Suprapubic skin (tissue), 4 donors: ENCODE measurements around the gene ZNF281. TPM values are rescaled to one million over a fixed set of nuclear protein-coding genes. Genes with fewer than 3 reads are reported as not detected.

Experiments used
- DNase-seq, 2 donors: peaks; one replicate each; pipeline ENCODE4 v3.0.0-alpha.2; 2019; ENCODE audit warnings: low spot score in 2 of 2
- H3K27ac ChIP-seq: fragments of 200-600 bp; sonication (generic); one replicate; pipeline ENCODE4 v1.5.1; 2019
- H3K27me3 ChIP-seq: fragments of 200-600 bp; sonication (generic); one replicate; pipeline ENCODE4 v1.5.1; 2019
- H3K36me3 ChIP-seq: fragments of 200-600 bp; sonication (generic); one replicate; pipeline ENCODE4 v1.5.1; 2019
- H3K4me1 ChIP-seq: fragments of 200-600 bp; sonication (generic); one replicate; pipeline ENCODE4 v1.5.1; 2019
- H3K4me3 ChIP-seq: fragments of 200-600 bp; sonication (generic); one replicate; pipeline ENCODE4 v1.5.1; 2019; ENCODE audit warnings: mild to moderate bottlenecking
- H3K9me3 ChIP-seq: fragments of 200-600 bp; sonication (generic); one replicate; pipeline ENCODE4 v1.5.1; 2019
- EP300 ChIP-seq: sonication (generic); formaldehyde crosslinking; IDR thresholded peaks from one replicate; pipeline ENCODE4 v1.6.1; 2017; ENCODE audit warnings: antibody characterized with exemption
- POLR2A ChIP-seq, 2 donors: fragments of 450-650 bp; IDR thresholded peaks; one replicate each; pipeline ENCODE4 v1.6.1; 2017; ENCODE audit warnings: antibody characterized with exemption in 2 of 2, mild to moderate bottlenecking in 2 of 2, moderate library complexity in 2 of 2
- POLR2AphosphoS5 ChIP-seq, 3 donors: sonication (generic); formaldehyde crosslinking; IDR thresholded peaks; one replicate each; pipeline ENCODE4 v1.6.1; 2017; ENCODE audit warnings: antibody characterized with exemption in 3 of 3
- WGBS: methylation state at CpG from one replicate; pipeline ENCODE4 v1.1.5; 2018; 5-methylcytosine and 5-hydroxymethylcytosine counted together
- total RNA-seq, 4 donors: library from RNA; depleted of rRNA; stranded (reverse); fragments of >200 nt; gene quantifications; one replicate each; pipeline ENCODE4 v1.1.0, GENCODE V29; 2016
- TF ChIP-seq, protein P1 (sequence below), 2 donors: fragments of 200-600 bp in 1 of 2; fragments of 450-650 bp in 1 of 2; sonication (generic) in 1 of 2; IDR thresholded peaks; one replicate each; pipeline ENCODE4 v1.5.1; 2016 to 2019; ENCODE audit warnings: antibody characterized with exemption in 2 of 2, mild to moderate bottlenecking in 1 of 2, moderate library complexity in 1 of 2

Gene ZNF281
- total RNA-seq, 4 donors from 2014 or later, result 4.5 to 9.4 (median 8.2) TPM

DNA sequence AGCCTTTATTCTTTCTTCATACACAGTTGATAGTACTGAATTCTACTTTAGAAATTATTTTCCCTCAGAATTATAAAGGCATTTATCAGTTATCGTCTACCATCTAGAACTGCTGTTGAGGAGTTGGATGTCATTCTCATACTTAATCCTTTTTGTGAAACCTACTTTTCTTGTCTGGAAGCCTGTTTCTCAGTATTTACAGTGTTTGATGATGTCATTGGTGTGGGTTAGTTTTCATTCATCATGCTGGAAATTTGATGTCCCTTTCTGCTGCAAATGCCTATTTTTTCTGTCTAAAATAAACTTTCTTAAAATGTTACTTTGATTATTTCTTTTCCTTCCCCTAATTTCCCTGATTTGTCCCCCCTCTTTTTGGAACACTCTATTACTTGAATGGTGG, 22.8 kb upstream of the ZNF281 start:
- peaks cover 5% of the 10 kb centered on the region for H3K4me1 ChIP-seq
- 85% methylated on average over 1 of the region's 1 CpG for WGBS
- no peaks in the 10 kb centered on the region for H3K9me3 ChIP-seq
- no peak overlapping the region for H3K4me3 ChIP-seq
- no peaks in the 10 kb centered on the region for H3K27me3 ChIP-seq
- H3K36me3 ChIP-seq, result no peaks in the 10 kb centered on the region
- TF ChIP-seq POLR2AphosphoS5 (IDR thresholded peaks at IDR 0.05) (no peak), EP300 (no peak), POLR2A (IDR thresholded peaks at IDR 0.05) (no peak)
- TF ChIP-seq, protein P1, sequence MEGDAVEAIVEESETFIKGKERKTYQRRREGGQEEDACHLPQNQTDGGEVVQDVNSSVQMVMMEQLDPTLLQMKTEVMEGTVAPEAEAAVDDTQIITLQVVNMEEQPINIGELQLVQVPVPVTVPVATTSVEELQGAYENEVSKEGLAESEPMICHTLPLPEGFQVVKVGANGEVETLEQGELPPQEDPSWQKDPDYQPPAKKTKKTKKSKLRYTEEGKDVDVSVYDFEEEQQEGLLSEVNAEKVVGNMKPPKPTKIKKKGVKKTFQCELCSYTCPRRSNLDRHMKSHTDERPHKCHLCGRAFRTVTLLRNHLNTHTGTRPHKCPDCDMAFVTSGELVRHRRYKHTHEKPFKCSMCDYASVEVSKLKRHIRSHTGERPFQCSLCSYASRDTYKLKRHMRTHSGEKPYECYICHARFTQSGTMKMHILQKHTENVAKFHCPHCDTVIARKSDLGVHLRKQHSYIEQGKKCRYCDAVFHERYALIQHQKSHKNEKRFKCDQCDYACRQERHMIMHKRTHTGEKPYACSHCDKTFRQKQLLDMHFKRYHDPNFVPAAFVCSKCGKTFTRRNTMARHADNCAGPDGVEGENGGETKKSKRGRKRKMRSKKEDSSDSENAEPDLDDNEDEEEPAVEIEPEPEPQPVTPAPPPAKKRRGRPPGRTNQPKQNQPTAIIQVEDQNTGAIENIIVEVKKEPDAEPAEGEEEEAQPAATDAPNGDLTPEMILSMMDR (IDR thresholded peaks at IDR 0.05), result no peak
- DNase-seq, result no peak
- H3K27ac ChIP-seq, result no peak overlapping the region

DNA sequence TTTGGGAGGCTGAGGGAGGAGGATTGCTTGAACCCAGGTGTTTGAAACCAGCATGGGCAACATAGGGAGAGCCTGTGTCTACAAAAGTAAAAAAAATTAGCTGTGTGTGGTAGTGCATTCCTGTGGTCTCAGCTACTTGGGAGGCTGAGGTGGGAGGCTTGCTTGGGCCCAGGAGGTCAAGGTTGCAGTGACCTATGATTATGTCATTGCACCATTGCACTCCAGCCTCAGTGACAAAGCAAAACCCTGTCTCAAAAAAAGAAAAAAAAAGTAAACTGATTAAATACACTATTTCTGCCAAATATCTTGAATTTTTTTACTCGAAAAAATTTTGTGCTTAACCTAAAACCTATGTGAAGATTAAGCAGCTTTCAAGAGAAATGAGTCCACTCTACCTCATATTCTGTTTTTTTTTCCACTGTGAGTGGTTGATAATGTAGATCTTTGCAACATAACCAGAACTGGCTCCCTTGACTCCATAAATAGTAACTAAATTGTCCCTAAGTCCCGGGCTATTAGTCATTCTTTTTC, 19.4 kb upstream of the ZNF281 start:
- DNase-seq, result no peak
- Histone ChIP-seq H3K27me3 (peaks cover 2% of the 10 kb centered on the region), H3K27ac (no peak overlapping the region), H3K4me3 (no peak overlapping the region), H3K36me3 (no peaks in the 10 kb centered on the region), H3K9me3 (no peaks in the 10 kb centered on the region), H3K4me1 (no peaks in the 10 kb centered on the region)
- no peak for TF ChIP-seq POLR2A (IDR thresholded peaks at IDR 0.05)
- 87% methylated on average over 2 of the region's 2 CpGs for WGBS

DNA sequence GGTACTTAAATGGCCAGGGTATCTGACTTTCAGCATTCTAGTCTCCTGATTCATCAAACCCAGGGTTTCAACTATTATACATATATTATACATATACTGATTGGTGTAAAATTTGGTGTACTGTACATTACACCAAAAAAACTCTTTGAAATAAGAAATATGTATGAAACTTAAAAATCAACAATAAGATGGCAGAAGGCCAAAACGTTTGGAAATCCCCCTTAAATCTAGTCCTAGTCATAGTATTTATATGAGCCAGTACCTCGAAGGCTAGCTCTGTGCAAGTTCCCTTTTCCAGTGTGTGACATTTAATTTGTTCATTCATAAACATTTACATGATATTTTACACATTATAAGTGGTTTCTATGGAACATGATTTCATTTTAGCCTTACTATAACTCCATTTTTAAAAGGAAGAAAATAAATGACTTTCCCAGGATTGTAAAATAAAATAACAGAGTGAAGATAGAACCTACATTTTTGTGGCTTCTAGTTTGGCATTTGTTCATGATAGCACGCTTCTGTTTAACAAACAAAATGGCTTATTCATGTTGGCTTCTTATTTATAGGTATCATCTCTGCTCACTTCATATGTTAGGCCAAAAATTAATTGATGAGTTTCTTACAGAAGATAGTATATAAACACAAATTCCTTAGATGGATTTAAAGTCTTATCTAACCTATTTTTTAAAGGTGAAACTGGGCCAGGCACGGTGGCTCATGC, 18.8 kb upstream of the ZNF281 start:
- H3K36me3 ChIP-seq, result no peaks in the 10 kb centered on the region
- no peaks in the 10 kb centered on the region for H3K4me1 ChIP-seq
- no peak for DNase-seq
- H3K27me3 ChIP-seq, result peaks cover 4% of the 10 kb centered on the region
- no peaks in the 10 kb centered on the region for H3K9me3 ChIP-seq
- no peak for TF ChIP-seq POLR2A (IDR thresholded peaks at IDR 0.05)
- TF ChIP-seq EP300, result no peak
- TF ChIP-seq POLR2AphosphoS5 (IDR thresholded peaks at IDR 0.05), result no peak
- TF ChIP-seq, protein P1 (IDR thresholded peaks at IDR 0.05), result no peak
- H3K4me3 ChIP-seq, result no peak overlapping the region
- WGBS, result 45% methylated on average over 4 of the region's 4 CpGs
- no peak overlapping the region for H3K27ac ChIP-seq

DNA sequence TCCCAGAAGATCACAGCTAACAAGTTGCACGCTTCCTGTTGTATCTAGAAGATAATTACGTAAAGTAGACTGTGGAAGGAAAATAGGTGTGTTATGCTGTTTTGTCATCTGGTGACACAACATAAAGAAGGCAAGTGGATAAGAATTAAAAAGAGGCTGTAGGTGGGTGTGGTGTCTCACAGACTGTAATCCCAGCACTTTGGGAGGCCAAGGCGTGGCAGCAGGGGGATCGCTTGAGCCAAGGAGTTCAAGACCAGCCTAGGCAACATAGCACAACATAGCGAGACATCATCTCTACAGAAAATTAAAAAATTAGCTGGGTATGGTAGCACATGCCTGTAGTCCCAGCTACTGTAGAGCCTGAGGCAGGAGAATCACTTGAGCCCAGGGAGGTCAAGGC, 17.9 kb upstream of the ZNF281 start:
- Histone ChIP-seq H3K36me3 (no peaks in the 10 kb centered on the region), H3K27me3 (peaks cover 4% of the 10 kb centered on the region), H3K4me1 (no peaks in the 10 kb centered on the region), H3K9me3 (no peaks in the 10 kb centered on the region), H3K27ac (no peak overlapping the region), H3K4me3 (no peak overlapping the region)
- TF ChIP-seq, protein P1 (IDR thresholded peaks at IDR 0.05), result no peak
- no peak for TF ChIP-seq POLR2A (IDR thresholded peaks at IDR 0.05)
- TF ChIP-seq POLR2AphosphoS5 (IDR thresholded peaks at IDR 0.05), result no peak
- no peak for TF ChIP-seq EP300
- DNase-seq, result no peak
- 88% methylated on average over 5 of the region's 5 CpGs for WGBS

DNA sequence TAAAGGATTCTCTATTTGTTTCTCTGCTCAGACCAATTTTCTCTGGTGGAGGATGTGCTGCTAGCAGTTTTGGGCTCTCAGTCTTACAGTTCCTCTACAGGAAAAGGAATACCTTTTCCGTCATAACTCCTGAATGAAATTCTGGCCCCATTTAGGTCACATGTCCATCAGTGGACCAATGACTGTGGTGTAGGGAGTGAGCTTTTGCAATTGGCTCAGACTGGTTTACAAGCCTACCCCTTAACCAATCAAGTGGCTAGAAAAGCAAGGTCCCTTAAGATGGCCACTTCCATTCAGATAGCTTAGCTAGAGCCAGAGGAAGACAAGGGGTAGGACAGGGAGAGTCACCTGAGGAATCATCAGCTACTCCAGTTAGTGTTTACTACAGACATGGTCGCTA, 16.4 kb upstream of the ZNF281 start:
- peaks cover 4% of the 10 kb centered on the region for H3K27me3 ChIP-seq
- WGBS, result 97% methylated on average over 2 of the region's 2 CpGs
- DNase-seq, result no peak
- no peak overlapping the region for H3K4me3 ChIP-seq
- H3K36me3 ChIP-seq, result no peaks in the 10 kb centered on the region
- TF ChIP-seq, protein P1 (IDR thresholded peaks at IDR 0.05), result no peak
- no peak for TF ChIP-seq POLR2A (IDR thresholded peaks at IDR 0.05)
- no peak for TF ChIP-seq EP300
- TF ChIP-seq POLR2AphosphoS5 (IDR thresholded peaks at IDR 0.05), result no peak
- H3K27ac ChIP-seq, result no peak overlapping the region
- H3K4me1 ChIP-seq, result no peaks in the 10 kb centered on the region
- H3K9me3 ChIP-seq, result no peaks in the 10 kb centered on the region
